ENCODE data around the gene GATA5.

Gene GATA5

GRCh38 chr20:62437927-62438326, 37.9 kb downstream of the GATA5 start:
- no peak overlapping the region for H3K9ac ChIP-seq (ENCODE audit: low read length in 5 of 5)
- no peak overlapping the region for H3K27ac ChIP-seq (ENCODE audit: low read depth, low read length)
- H3K4me1 ChIP-seq (ENCODE audit: control insufficient read depth in 5 of 5, insufficient read depth in 5 of 5, low read length in 5 of 5) = peaks cover 0 to 6% (median 0%) of the 10 kb centered on the region in 5 donors
- H3K27me3 ChIP-seq (ENCODE audit: control insufficient read depth in 5 of 5, insufficient read depth in 4 of 5, low read length in 5 of 5) = peaks cover 22 to 74% (median 60%) of the 10 kb centered on the region in 5 donors
- no peaks in the 10 kb centered on the region for H3K9me3 ChIP-seq (ENCODE audit: control insufficient read depth in 5 of 5, low read length in 5 of 5)
- no peak overlapping the region for H3K4me3 ChIP-seq (ENCODE audit: low read depth in 1 of 5, low read length in 5 of 5)
- no peaks in the 10 kb centered on the region for H3K36me3 ChIP-seq (ENCODE audit: control insufficient read depth in 5 of 5, insufficient read depth in 5 of 5, low read length in 5 of 5)

DNA sequence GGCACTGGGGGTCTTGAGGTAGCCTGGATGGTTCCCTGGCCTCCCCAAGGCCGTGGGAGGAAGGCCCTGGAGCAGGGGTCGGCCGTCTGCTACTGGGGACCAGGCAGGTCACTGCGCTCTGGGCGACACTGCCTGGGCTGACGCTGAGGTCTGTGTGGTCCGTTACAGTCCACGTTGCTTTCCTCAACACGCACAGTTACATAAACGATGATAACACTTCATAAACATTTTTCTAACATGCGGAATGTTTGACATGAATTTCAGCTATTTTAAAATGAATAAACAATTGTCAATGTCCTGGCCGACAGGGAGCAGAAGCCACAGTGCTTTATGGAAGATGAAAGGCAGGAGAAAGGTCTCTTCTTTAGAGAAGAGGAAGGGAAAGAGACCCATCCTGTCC, 38.3 kb downstream of the GATA5 start:
- H3K27me3 ChIP-seq (ENCODE audit: control insufficient read depth in 5 of 5, insufficient read depth in 4 of 5, low read length in 5 of 5) = peaks cover 22 to 73% (median 63%) of the 10 kb centered on the region in 5 donors
- peaks cover 0 to 6% (median 0%) of the 10 kb centered on the region in 5 donors for H3K4me1 ChIP-seq (ENCODE audit: control insufficient read depth in 5 of 5, insufficient read depth in 5 of 5, low read length in 5 of 5)
- no peaks in the 10 kb centered on the region for H3K36me3 ChIP-seq (ENCODE audit: control insufficient read depth in 5 of 5, insufficient read depth in 5 of 5, low read length in 5 of 5)
- no peaks in the 10 kb centered on the region for H3K9me3 ChIP-seq (ENCODE audit: control insufficient read depth in 5 of 5, low read length in 5 of 5)
- H3K4me3 ChIP-seq (ENCODE audit: low read depth in 1 of 5, low read length in 5 of 5) = no peak overlapping the region
- no peak overlapping the region for H3K27ac ChIP-seq (ENCODE audit: low read depth, low read length)
- no peak overlapping the region for H3K9ac ChIP-seq (ENCODE audit: low read length in 5 of 5)

GRCh38 chr20:62436692-62437091, 39.1 kb downstream of the GATA5 start:
- no peaks in the 10 kb centered on the region for H3K36me3 ChIP-seq (ENCODE audit: control insufficient read depth in 5 of 5, insufficient read depth in 5 of 5, low read length in 5 of 5)
- H3K4me1 ChIP-seq (ENCODE audit: control insufficient read depth in 5 of 5, insufficient read depth in 5 of 5, low read length in 5 of 5) = peaks cover 0 to 6% (median 0%) of the 10 kb centered on the region in 5 donors
- H3K27me3 ChIP-seq (ENCODE audit: control insufficient read depth in 5 of 5, insufficient read depth in 4 of 5, low read length in 5 of 5) = peaks cover 18 to 73% (median 63%) of the 10 kb centered on the region in 5 donors
- no peak overlapping the region for H3K9ac ChIP-seq (ENCODE audit: low read length in 5 of 5)
- H3K4me3 ChIP-seq (ENCODE audit: low read depth in 1 of 5, low read length in 5 of 5) = no peak overlapping the region
- H3K9me3 ChIP-seq (ENCODE audit: control insufficient read depth in 5 of 5, low read length in 5 of 5) = no peaks in the 10 kb centered on the region
- H3K27ac ChIP-seq (ENCODE audit: low read depth, low read length) = no peak overlapping the region

- Histone ChIP-seq H3K4me1 (ENCODE audit: control insufficient read depth in 5 of 5, insufficient read depth in 5 of 5, low read length in 5 of 5) (peaks cover 0 to 6% (median 0%) of the 10 kb centered on the region in 5 donors), H3K9ac (ENCODE audit: low read length in 5 of 5) (no peak overlapping the region), H3K4me3 (ENCODE audit: low read depth in 1 of 5, low read length in 5 of 5) (no peak overlapping the region), H3K27me3 (ENCODE audit: control insufficient read depth in 5 of 5, insufficient read depth in 4 of 5, low read length in 5 of 5) (peaks cover 13 to 71% (median 59%) of the 10 kb centered on the region in 5 donors), H3K27ac (ENCODE audit: low read depth, low read length) (no peak overlapping the region), H3K36me3 (ENCODE audit: control insufficient read depth in 5 of 5, insufficient read depth in 5 of 5, low read length in 5 of 5) (no peaks in the 10 kb centered on the region), H3K9me3 (ENCODE audit: control insufficient read depth in 5 of 5, low read length in 5 of 5) (no peaks in the 10 kb centered on the region)
These were observed 41.9 kb downstream of the GATA5 start for GRCh38 chr20:62433658-62434497.

DNA sequence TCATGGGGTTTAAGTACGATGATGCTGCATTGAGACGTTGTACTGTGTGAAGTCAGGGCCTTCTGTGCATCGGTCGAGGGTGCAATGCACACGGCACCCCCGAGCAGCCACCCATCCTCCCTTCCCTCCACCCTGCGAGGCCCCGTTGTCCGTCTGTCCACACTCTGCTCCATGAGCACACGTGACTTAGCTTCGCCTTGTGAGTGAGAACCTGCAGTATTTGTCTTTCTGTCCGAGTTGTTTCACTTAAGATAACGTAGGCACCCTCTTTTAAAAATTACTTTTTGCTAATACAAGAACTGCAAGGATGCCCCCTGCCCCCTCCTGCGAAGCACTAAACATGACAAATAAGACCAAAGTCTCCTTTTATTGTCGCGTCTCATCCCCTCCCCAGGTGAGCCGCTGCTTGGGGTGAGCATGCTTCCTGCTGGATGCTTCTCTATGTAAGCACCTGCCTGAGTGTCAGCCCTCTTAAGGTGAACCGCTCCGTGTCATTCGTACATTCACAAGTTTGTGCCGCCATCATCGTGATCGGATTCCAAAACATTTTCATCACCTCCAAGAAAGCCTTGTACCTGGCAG, 44.8 kb downstream of the GATA5 start:
- Histone ChIP-seq H3K27me3 (ENCODE audit: control insufficient read depth in 5 of 5, insufficient read depth in 4 of 5, low read length in 5 of 5) (peaks cover 15 to 72% (median 46%) of the 10 kb centered on the region in 5 donors), H3K27ac (ENCODE audit: low read depth, low read length) (no peak overlapping the region), H3K4me3 (ENCODE audit: low read depth in 1 of 5, low read length in 5 of 5) (no peak overlapping the region), H3K36me3 (ENCODE audit: control insufficient read depth in 5 of 5, insufficient read depth in 5 of 5, low read length in 5 of 5) (no peaks in the 10 kb centered on the region), H3K9ac (ENCODE audit: low read length in 5 of 5) (no peak overlapping the region), H3K9me3 (ENCODE audit: control insufficient read depth in 5 of 5, low read length in 5 of 5) (no peaks in the 10 kb centered on the region), H3K4me1 (ENCODE audit: control insufficient read depth in 5 of 5, insufficient read depth in 5 of 5, low read length in 5 of 5) (peaks cover 0 to 6% (median 0%) of the 10 kb centered on the region in 5 donors)

DNA sequence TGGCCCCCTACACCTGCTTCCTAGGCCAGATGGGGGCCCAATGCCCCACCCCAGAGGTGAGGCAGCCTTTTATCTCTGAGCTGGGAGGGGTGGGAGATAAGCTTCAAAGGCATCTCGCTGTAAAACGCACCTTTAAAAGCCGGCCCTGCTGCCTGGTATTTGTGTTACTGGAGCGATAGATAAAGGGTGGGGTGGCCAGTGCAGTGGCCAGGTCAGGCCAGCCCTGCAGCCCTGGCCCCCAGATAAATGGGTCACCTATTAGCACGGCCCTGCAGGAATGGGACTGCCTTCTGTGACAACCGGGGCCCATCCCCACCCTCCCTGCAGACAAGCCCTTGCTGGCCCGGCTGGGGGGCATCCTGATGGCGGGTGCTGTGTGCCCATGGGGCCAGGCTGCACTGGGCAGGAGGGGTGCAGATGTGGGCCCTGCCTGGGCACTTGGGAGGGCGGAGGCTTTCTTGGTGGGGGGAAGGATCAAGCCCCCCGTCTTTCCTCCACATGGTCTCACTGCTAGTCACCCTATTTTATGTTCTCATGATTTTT, 45.4 kb downstream of the GATA5 start:
- H3K9ac ChIP-seq (ENCODE audit: low read length in 5 of 5) = no peak overlapping the region
- H3K4me1 ChIP-seq (ENCODE audit: control insufficient read depth in 5 of 5, insufficient read depth in 5 of 5, low read length in 5 of 5) = peaks cover 0 to 6% (median 0%) of the 10 kb centered on the region in 5 donors
- peaks cover 13 to 66% (median 44%) of the 10 kb centered on the region in 5 donors for H3K27me3 ChIP-seq (ENCODE audit: control insufficient read depth in 5 of 5, insufficient read depth in 4 of 5, low read length in 5 of 5)
- H3K36me3 ChIP-seq (ENCODE audit: control insufficient read depth in 5 of 5, insufficient read depth in 5 of 5, low read length in 5 of 5) = no peaks in the 10 kb centered on the region
- H3K27ac ChIP-seq (ENCODE audit: low read depth, low read length) = no peak overlapping the region
- no peaks in the 10 kb centered on the region for H3K9me3 ChIP-seq (ENCODE audit: control insufficient read depth in 5 of 5, low read length in 5 of 5)
- no peak overlapping the region for H3K4me3 ChIP-seq (ENCODE audit: low read depth in 1 of 5, low read length in 5 of 5)

DNA sequence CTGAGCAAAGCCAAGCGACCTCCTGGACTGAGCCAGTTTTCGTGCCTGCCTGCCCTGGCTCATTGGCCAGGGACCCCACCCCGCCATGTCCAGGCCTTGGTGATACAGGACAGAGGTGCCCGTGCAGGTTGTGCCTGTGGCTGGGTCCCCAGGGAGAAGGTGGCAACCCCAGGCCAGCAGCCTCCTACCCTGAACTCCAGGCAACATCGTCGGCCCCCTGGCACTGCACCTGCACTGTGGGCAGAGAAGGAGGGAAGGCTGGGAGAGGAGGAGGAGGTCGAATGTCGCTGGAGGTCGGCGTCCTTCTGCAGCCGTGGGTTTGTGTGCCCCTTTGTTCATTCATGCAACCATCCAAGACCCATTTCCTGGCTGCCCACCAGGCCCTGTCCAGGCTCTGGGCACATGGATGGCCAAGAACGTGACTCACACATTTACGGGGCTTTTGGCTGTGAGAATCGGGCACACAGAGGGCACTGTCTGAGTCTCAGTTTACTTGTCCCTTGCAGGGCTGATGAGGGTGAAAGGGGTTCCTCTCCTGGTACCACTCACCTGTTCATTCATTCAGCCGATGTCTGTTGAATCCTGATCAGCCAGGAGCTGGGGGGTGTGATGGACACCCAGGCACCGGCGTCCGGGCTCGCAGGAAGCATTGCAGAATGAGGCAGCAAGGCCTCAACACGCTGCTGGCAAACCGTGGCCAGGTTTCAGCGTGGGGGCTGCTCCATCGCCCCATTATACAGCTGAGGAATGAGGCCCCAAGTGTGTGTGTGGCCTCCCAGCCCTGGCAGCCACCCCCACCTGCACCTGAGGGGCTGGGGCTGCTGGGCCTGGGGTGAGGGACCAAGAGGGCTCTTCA, 46.1 kb downstream of the GATA5 start:
- H3K9me3 ChIP-seq (ENCODE audit: control insufficient read depth in 5 of 5, low read length in 5 of 5) = no peaks in the 10 kb centered on the region
- no peaks in the 10 kb centered on the region for H3K36me3 ChIP-seq (ENCODE audit: control insufficient read depth in 5 of 5, insufficient read depth in 5 of 5, low read length in 5 of 5)
- H3K27ac ChIP-seq (ENCODE audit: low read depth, low read length) = no peak overlapping the region
- no peak overlapping the region for H3K4me3 ChIP-seq (ENCODE audit: low read depth in 1 of 5, low read length in 5 of 5)
- peaks cover 0 to 6% (median 0%) of the 10 kb centered on the region in 5 donors for H3K4me1 ChIP-seq (ENCODE audit: control insufficient read depth in 5 of 5, insufficient read depth in 5 of 5, low read length in 5 of 5)
- H3K27me3 ChIP-seq (ENCODE audit: control insufficient read depth in 5 of 5, insufficient read depth in 4 of 5, low read length in 5 of 5) = peaks cover 9 to 65% (median 45%) of the 10 kb centered on the region in 5 donors
- H3K9ac ChIP-seq (ENCODE audit: low read length in 5 of 5) = no peak overlapping the region

DNA sequence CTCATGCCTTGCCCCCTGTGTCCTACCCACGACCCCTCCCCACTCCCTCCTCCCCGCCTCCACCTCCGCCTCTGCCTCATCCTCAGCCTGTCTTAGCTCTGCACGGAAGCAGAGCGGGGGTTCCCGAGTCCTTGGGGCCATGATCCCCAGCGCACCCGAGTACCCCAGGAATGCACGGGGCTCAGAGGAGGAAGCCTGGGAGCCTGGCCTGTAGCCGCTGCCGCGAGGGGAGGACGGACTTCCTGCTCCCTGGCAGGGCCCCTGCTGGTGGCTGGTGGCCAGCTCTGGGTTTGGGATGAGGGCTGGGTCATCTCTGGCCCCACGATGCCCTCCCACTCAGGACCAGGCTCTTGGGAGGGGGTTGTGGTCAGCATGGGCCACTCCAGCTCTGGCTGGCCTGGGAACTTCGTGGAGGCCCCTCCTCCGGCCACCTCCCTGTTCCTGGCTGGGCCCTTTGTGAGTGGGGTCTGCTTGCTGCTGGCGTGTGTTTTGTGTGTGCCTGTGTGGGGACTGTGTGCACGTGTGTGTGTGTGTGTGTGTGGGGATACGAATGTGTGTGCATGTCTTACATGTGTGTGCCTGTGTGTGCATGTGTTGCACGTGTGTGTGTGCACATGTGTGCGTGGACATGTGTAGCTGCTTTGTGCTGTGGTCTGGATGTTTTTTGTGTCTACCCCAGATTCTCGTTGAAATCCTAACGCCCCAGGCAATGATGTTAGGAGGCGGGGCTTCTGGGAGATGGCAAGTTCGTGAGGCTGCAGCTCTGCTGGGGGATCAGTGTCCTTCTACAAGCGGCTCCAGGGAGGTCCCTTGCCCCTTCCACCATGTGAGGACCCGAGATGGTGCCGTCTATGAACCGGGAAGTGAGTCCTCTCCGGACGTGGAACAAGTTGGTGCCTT, 47.1 kb downstream of the GATA5 start:
- H3K9ac ChIP-seq (ENCODE audit: low read length in 5 of 5) = no peak overlapping the region
- H3K9me3 ChIP-seq (ENCODE audit: control insufficient read depth in 5 of 5, low read length in 5 of 5) = no peaks in the 10 kb centered on the region
- H3K27ac ChIP-seq (ENCODE audit: low read depth, low read length) = no peak overlapping the region
- H3K4me3 ChIP-seq (ENCODE audit: low read depth in 1 of 5, low read length in 5 of 5) = no peak overlapping the region
- H3K36me3 ChIP-seq (ENCODE audit: control insufficient read depth in 5 of 5, insufficient read depth in 5 of 5, low read length in 5 of 5) = no peaks in the 10 kb centered on the region
- H3K4me1 ChIP-seq (ENCODE audit: control insufficient read depth in 5 of 5, insufficient read depth in 5 of 5, low read length in 5 of 5) = peaks cover 0 to 3% (median 0%) of the 10 kb centered on the region in 5 donors
- H3K27me3 ChIP-seq (ENCODE audit: control insufficient read depth in 5 of 5, insufficient read depth in 4 of 5, low read length in 5 of 5) = peaks cover 17 to 66% (median 54%) of the 10 kb centered on the region in 5 donors

DNA sequence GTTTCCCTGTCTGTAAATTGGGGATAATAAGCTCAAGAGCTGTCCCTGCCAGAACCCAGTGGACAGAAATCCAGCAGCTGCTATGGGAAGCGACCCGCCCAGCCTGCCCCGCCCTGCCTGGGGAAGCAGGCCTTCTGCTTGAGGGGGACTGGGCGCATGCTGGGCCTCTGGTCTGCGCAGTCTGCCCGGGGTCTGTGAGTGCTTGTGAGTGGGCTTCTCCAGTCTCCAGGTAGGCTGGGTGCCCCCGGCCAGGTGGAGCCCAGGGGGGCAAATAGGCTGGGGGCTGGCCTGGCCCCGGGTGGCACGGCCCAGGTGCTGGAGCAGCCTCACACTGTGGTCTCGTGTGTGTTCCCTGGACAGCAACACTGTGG, 47.8 kb downstream of the GATA5 start:
- no peak overlapping the region for H3K4me3 ChIP-seq (ENCODE audit: low read depth in 1 of 5, low read length in 5 of 5)
- H3K36me3 ChIP-seq (ENCODE audit: control insufficient read depth in 5 of 5, insufficient read depth in 5 of 5, low read length in 5 of 5) = no peaks in the 10 kb centered on the region
- H3K27ac ChIP-seq (ENCODE audit: low read depth, low read length) = no peak overlapping the region
- H3K9ac ChIP-seq (ENCODE audit: low read length in 5 of 5) = no peak overlapping the region
- H3K27me3 ChIP-seq (ENCODE audit: control insufficient read depth in 5 of 5, insufficient read depth in 4 of 5, low read length in 5 of 5) = peaks cover 19 to 64% (median 57%) of the 10 kb centered on the region in 5 donors
- H3K9me3 ChIP-seq (ENCODE audit: control insufficient read depth in 5 of 5, low read length in 5 of 5) = no peaks in the 10 kb centered on the region
- no peaks in the 10 kb centered on the region for H3K4me1 ChIP-seq (ENCODE audit: control insufficient read depth in 5 of 5, insufficient read depth in 5 of 5, low read length in 5 of 5)

Data from subcutaneous abdominal adipose tissue (tissue), 5 donors.